ENCODE data around the gene LTB4R2. TPM values are rescaled to one million over a fixed set of nuclear protein-coding genes. Genes with fewer than 3 reads are reported as not detected.

The LTB4R2 gene
- total and polyA plus RNA-seq, 2 of the 8 experiments (the other 6 are each of a cell fraction or from before 2014, with no cell fraction given), result 5.3 to 6.7 TPM

DNA sequence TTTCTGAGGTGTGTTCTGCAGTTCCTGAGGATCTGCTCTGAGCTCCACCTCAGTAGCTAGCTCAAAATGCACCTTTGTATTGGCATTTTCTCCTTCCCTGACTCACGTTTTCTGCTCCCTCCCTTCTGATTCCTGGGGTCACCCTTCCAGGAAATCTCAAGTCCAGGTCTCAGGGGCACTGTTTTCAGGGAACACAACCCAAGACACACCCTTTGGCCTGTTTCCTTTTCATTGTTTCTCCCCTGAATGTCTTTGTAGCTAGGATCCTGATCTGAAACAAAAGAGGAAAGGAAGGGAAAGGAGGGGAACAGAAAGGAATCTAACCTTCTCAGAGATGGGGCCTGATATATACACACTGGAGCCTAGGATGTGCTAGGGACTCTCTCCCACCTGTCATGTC is 37.2 kb downstream of the LTB4R2 start:
- H3K23ac ChIP-seq (ENCODE audit: insufficient read length), result no peak overlapping the region
- no peak overlapping the region for H2AK5ac ChIP-seq (ENCODE audit: low read depth, low read length)
- H3K18ac ChIP-seq (ENCODE audit: extremely low read depth, low read length), result no peak overlapping the region
- H3K23me2 ChIP-seq (ENCODE audit: low read depth, low read length), result 0 out of 2 replicates have a peak, but pooled peaks cover 2% of the 10 kb centered on the region
- no peaks in the 10 kb centered on the region for H3K36me3 ChIP-seq (ENCODE audit: control insufficient read depth in 2 of 4, insufficient read depth in 4 of 4, low read length in 3 of 4)
- H3K9me3 ChIP-seq (ENCODE audit: insufficient read depth in 2 of 2, low read depth in 1 of 2, low read length in 1 of 2), result no peaks in the 10 kb centered on the region
- POLR2A ChIA-PET (ENCODE audit: partially characterized antibody), result interaction anchor here (0.7 kb wide), 1 partner anchor 17 kb away, joined by 3 read pairs; no protein-coding TSS in a partner anchor
- H3K79me2 ChIP-seq (ENCODE audit: control insufficient read depth in 1 of 2, insufficient read depth in 2 of 2, low read length in 2 of 2), result no peaks in the 10 kb centered on the region
- no peak overlapping the region for H2BK20ac ChIP-seq (ENCODE audit: low read length)
- no peak overlapping the region for H4K8ac ChIP-seq (ENCODE audit: extremely low read depth, insufficient read depth, low read length)
- 42% methylated on average over 1 of the region's 1 CpG; no CpG with 5 or more reads in 1 of the 2 experiments for WGBS, 2 experiments (ENCODE audit: extremely low coverage in 1 of 2, insufficient coverage in 1 of 2, insufficient read length in 1 of 2, insufficient replicate concordance in 2 of 2, low coverage in 1 of 2, low lambda C conversion rate in 2 of 2, missing lambda C conversion rate in 1 of 2)
- peaks cover 0 to 11% (median 8%) of the 10 kb centered on the region in 4 experiments; a peak in 6 of 7 replicates for H3K27me3 ChIP-seq (replicated peaks in 1 of 4; ENCODE audit: control insufficient read depth in 3 of 4, extremely low read depth in 1 of 4, insufficient read depth in 3 of 4, low read length in 3 of 4)
- H2BK12ac ChIP-seq (ENCODE audit: low read depth, low read length), result no peak overlapping the region
- no peak overlapping the region for H3K14ac ChIP-seq (ENCODE audit: insufficient read length)
- H3K27ac ChIP-seq (ENCODE audit: low read depth, low read length), result no peak overlapping the region
- H3K4me1 ChIP-seq (replicated peaks in 1 of 4; ENCODE audit: control insufficient read depth in 3 of 4, insufficient read depth in 4 of 4, low read length in 3 of 4), result no peaks in the 10 kb centered on the region
- no peak overlapping the region for H3K56ac ChIP-seq (replicated peaks; ENCODE audit: insufficient read length, low read depth, low read length)
- H2BK15ac ChIP-seq (ENCODE audit: low read length), result no peak overlapping the region
- H3K79me1 ChIP-seq (ENCODE audit: low read depth, low read length), result no peaks in the 10 kb centered on the region
- CTCF ChIA-PET (ENCODE audit: partially characterized antibody), result interaction anchor here (0.6 to 4.4 kb wide), 12 partner anchors 12 to 142 kb away, joined by 3 to 33 read pairs (median 4); partner anchors contain the start of genes ADCY4, CIDEB and TSSK4
- H3K4me2 ChIP-seq (ENCODE audit: insufficient read depth in 1 of 2, low read depth in 2 of 2, low read length in 2 of 2), result no peak overlapping the region
- H2AFZ ChIP-seq (ENCODE audit: low read length), result no peak overlapping the region
- FAIRE-seq (no peak), DNase-seq (ENCODE audit: low read depth in 1 of 2, low spot score in 2 of 2) (no peak)
- no peak overlapping the region for H3K4me3 ChIP-seq (ENCODE audit: extremely low read depth in 1 of 4, insufficient read depth in 2 of 4, low read depth in 3 of 4, low read length in 4 of 4)
- H3K9ac ChIP-seq (replicated peaks in 1 of 4; ENCODE audit: extremely low read depth in 1 of 4, low read depth in 3 of 4, low read length in 3 of 4), result no peak overlapping the region
- no peak overlapping the region for H2BK5ac ChIP-seq (ENCODE audit: low read depth, low read length)
- no peak overlapping the region for H2BK120ac ChIP-seq (replicated peaks; ENCODE audit: low read depth, low read length)
- no peak overlapping the region for H4K5ac ChIP-seq (ENCODE audit: insufficient read length, low read depth, low read length)
- peaks cover 0 to 2% of the 10 kb centered on the region in 2 experiments for H4K20me1 ChIP-seq (replicated peaks in 1 of 2; ENCODE audit: control insufficient read depth in 1 of 2, insufficient read depth in 2 of 2, low read length in 2 of 2)
- H3K4ac ChIP-seq (replicated peaks; ENCODE audit: insufficient read length, low read depth, low read length), result no peak overlapping the region
- no peak overlapping the region for H4K91ac ChIP-seq (replicated peaks; ENCODE audit: insufficient read length, low read length)
- TF ChIP-seq CBX5 (IDR thresholded peaks at IDR 0.05; ENCODE audit: low read depth, low read length), result no peak
